Suppressor macrophage treated with lipopolysaccharide for 4 hours (primary cell): Measurements from ENCODE around the gene CUEDC2.

Source experiments
- DNase-seq: peaks from one replicate; pipeline ENCODE4 v3.0.0-alpha.2; 2020

CUEDC2 gene

GRCh38 chr10:102395400-102396316 is 36.7 kb downstream of the CUEDC2 start, which contains the start of gene NFKB2:
Gene NFKB2 (plus strand): TSS chr10:102395705. CDS start chr10:102395960, 255 bp downstream.
- DNase-seq: peak; percentile 98

GRCh38 chr10:102394801-102395399 is 37.5 kb downstream of the CUEDC2 start:
- no peak for DNase-seq

GRCh38 chr10:102394079-102394800 is 38.1 kb downstream of the CUEDC2 start:
- peak; percentile 100 for DNase-seq

- DNase-seq: no peak
Measured at GRCh38 chr10:102393411-102394078, 38.8 kb downstream of the CUEDC2 start.

GRCh38 chr10:102392306-102392705 is 40.1 kb downstream of the CUEDC2 start:
- no peak for DNase-seq

GRCh38 chr10:102389894-102390293 is 42.5 kb downstream of the CUEDC2 start:
- DNase-seq: no peak

DNA sequence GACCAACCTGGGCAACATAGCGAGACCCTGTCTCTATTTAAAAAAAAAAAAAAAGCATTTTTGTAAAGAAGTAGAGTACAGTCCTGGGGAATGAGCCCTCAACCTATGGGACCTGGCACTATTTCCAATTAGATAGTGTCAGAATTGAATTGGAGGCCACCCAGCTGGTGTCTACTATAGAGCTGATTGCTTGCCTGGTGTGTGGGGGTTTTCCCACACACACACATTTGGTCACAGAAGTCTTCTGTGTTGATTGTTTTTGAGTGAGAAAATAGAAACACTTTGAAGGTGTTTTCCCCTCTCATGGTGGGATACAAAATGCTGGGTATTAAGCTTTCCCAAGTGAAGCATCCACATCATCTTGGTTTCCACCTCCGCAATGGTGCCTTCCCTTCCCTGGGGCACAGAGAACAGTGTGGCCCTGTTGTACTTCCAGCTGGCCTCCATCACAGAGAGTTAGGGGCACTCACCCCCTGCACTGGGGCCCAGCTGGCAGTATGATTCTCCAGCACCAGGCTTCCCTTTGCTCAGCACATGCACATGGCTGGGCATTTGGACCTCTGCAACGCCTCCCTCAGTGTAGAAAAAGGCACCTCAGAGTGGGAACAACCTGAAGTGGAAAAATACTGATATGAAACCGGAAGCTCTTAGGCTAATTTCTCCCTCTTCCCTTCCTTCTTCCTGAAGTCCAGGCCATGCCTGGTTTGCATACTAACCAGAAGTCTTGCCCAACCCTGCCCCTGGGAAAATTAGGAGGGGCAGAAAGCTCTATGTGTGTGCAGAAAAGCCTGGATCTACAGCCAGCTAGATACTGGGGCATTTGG is 47.6 kb downstream of the CUEDC2 start:
- peak; percentile 56 for DNase-seq

GRCh38 chr10:102384053-102384452 is 48.3 kb downstream of the CUEDC2 start:
- no peak for DNase-seq

DNA sequence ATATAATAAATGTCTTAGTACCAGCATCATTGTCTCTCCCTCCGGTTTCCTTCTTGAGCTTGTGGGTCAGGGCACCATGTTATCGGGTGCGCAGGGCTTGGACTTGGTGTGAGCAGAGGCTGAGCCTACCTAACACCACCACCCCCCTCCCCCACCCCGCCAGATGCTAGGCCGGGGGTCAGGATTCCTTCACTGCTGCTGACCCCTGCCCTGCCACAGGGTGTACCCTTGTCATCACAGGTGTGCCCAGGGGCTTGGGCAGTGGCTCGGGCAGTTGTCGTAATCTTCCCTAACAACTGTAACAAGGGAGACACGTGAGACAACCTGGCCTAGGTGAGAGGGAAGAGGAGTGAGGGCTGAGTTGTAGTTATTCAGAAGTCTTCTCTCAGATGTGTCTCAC is 49.5 kb downstream of the CUEDC2 start:
- no peak for DNase-seq

GRCh38 chr10:102381983-102382382 is 50.4 kb downstream of the CUEDC2 start:
- no peak for DNase-seq

- DNase-seq: no peak
Measured at GRCh38 chr10:102379383-102379782, 53.0 kb downstream of the CUEDC2 start.

GRCh38 chr10:102376901-102377300 is 55.5 kb downstream of the CUEDC2 start:
- DNase-seq: no peak

GRCh38 chr10:102375867-102376266 is 56.5 kb downstream of the CUEDC2 start:
- DNase-seq: no peak

DNA sequence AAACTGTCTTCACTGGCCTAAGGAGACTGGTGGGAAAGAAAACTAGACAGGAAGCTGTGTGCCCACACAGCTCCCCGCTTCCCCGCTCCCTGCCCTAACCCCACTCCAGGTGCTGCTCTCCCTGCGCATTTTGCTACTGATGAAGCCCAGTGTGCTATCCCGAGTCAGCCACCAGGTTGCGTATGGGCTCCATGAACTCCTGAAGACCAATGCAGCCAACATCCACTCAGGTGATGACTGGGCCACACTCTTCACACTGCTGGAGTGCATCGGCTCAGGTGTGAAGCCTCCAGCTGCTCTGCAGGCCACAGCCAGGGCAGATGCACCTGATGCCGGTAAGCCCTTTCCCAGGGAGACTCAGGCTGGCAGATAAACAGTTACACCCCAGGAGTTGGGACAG is 57.1 kb downstream of the CUEDC2 start:
- DNase-seq: no peak
